NCI-H2107 (cell line): Measurements from ENCODE around the gene RDM1.

Experiments
- DNase-seq: peaks from one replicate; lab custom pipeline; 2025; lab: John Stamatoyannopoulos, UW

Gene RDM1

DNA sequence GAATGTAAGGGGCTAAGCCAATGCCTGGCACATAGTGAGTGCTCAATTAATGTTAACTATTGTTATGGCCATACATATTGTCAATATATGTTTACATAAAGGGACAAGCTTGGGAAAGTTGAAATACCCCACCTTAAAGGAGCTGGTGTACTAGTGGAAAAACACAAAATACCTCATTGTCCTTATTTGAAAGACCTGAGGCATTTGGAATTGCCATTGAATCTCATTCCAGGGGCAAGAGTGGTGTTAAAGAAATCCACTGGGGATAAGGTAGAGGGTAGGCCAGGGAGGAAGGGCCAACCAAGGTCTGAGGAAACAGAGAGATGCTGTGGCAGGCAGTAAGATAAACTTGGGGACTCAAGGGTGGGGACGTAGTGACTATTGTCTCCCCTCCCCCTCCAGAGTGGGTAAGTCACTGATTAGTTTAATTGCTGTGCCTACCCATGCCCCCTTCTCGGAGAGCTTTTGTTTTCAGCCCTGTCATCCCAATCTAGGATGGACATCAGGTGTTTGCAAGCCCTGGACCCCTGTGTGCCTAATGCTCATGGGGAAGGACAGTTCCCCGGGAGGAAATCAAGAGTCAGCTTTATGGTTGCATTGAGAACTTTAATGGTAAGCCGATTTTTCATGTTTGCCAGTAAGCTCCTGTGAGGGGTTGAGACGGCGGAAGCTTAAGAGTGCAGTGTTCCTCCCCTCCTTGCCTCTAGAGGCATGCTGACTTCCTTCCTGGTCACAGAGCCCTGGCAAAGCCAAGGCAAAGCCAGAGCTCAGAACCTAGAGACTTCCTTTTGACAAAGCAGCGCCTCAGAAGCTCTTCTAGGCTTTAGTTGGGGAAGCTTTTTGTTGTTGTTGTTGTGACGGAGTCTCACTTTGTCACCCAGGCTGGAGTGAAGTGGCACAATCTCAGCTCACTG lies 59.4 kb downstream of the RDM1 start:
- no peak for DNase-seq

DNA sequence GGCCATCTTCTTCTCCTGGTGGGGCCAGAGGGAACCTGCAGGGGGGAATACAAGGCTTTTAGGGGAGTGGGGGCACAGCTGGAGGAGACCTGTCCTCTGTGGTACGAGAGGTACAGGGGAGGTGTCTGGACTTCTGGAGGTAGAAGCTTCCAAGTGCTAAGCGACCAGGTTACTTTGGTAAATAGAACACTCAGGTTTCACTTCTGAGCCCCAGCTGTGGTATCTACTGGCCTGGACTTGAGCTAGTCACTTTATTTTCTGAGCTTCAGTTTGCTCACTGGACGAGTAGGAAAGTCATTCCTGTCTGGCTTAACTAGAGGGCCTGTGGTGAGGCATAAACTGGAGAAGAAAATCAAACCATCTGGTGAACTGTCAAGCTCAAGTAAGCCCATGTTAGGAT lies 61.8 kb downstream of the RDM1 start, which contains the start of gene HEATR9:
Gene HEATR9, minus strand, starts transcription at position 155 of the 400 bp plus-strand sequence. Its CDS starts 149 bp downstream, at position 6.
- no peak for DNase-seq
